Endodermal cell (in vitro differentiated cells): ENCODE data around the gene TMEM18. TPM values are rescaled to one million over a fixed set of nuclear protein-coding genes. Genes with fewer than 3 reads are reported as not detected.

Source experiments
- DNase-seq: peaks from one replicate; pipeline ENCODE4 v3.0.0-alpha.2; 2017
- H3K27ac ChIP-seq: 2 replicates; pipeline ENCODE4 v1.5.1; 2013; ENCODE audit warnings: mild to moderate bottlenecking, low read depth, low read length, moderate library complexity
- H3K27me3 ChIP-seq: 2 replicates; pipeline ENCODE4 v1.6.1; 2013; ENCODE audit warnings: mild to moderate bottlenecking, low read length, moderate library complexity; ENCODE audit not compliant: insufficient read depth, control insufficient read depth, poor library complexity, severe bottlenecking
- H3K36me3 ChIP-seq: 2 replicates; pipeline ENCODE4 v1.7.0; 2013; ENCODE audit warnings: mild to moderate bottlenecking, low read length, moderate library complexity; ENCODE audit not compliant: control insufficient read depth, insufficient read depth
- H3K4me1 ChIP-seq: one replicate; pipeline ENCODE4 v1.7.0; 2013; ENCODE audit warnings: low read length; ENCODE audit not compliant: control insufficient read depth, insufficient read depth
- H3K4me3 ChIP-seq: 2 replicates; pipeline ENCODE4 v1.5.1; 2013; ENCODE audit warnings: mild to moderate bottlenecking, low read length, moderate library complexity
- H3K9ac ChIP-seq: 2 replicates; pipeline ENCODE4 v1.6.1; 2013; ENCODE audit warnings: mild to moderate bottlenecking, low read length, moderate library complexity; ENCODE audit not compliant: poor library complexity, severe bottlenecking; ENCODE audit errors: extremely low read depth
- H3K9me3 ChIP-seq: 2 replicates; pipeline ENCODE4 v1.6.1; 2013; ENCODE audit warnings: mild to moderate bottlenecking, low read length, moderate library complexity; ENCODE audit not compliant: control insufficient read depth
- H3K27ac Mint-ChIP-seq: 2 replicates; pipeline ENCODE4 v1.8.0; 2020; ENCODE audit warnings: mixed read lengths
- H3K27me3 Mint-ChIP-seq: 2 replicates; pipeline ENCODE4 v1.8.0; 2021; ENCODE audit warnings: mild to moderate bottlenecking, mixed read lengths; ENCODE audit not compliant: insufficient read depth
- H3K36me3 Mint-ChIP-seq: 2 replicates; pipeline ENCODE4 v1.8.0; 2020; ENCODE audit warnings: low read depth, mixed read lengths
- H3K4me1 Mint-ChIP-seq: 2 replicates; pipeline ENCODE4 v1.8.0; 2020; ENCODE audit warnings: mixed read lengths
- H3K4me3 Mint-ChIP-seq: 2 replicates; pipeline ENCODE4 v1.8.0; 2020; ENCODE audit warnings: mild to moderate bottlenecking, moderate library complexity, mixed read lengths
- H3K9me3 Mint-ChIP-seq: 2 replicates; pipeline ENCODE4 v1.8.0; 2020; ENCODE audit warnings: mild to moderate bottlenecking, mixed read lengths
- WGBS, 2 experiments: methylation state at CpG; one replicate each; pipeline versions ENCODE4 v1.1.5 to v1.1.7; 2013; ENCODE audit warnings: missing lambda C conversion rate in 2 of 2, mixed read lengths in 1 of 2; ENCODE audit not compliant: insufficient coverage in 1 of 2, insufficient read length in 1 of 2; 5-methylcytosine and 5-hydroxymethylcytosine counted together
- total RNA-seq, 2 donors: library from RNA; stranded (reverse); fragmentation: NEBNext Ultra II Directional in 1 of 2; extraction: Animal tissue kit (Norgen Biotek cat#: 25700) in 1 of 2; gene quantifications; 2 replicates in 1 of 2; 3 replicates in 1 of 2; pipeline ENCODE4 v1.2.1, GENCODE V29; 2021
- TF ChIP-seq, protein P1 (sequence below): fragments of 200-600 bp; sonication (generic); conservative IDR thresholded peaks from 2 replicates; pipeline ENCODE4 v1.5.0; 2021; ENCODE audit warnings: antibody characterized with exemption, mild to moderate bottlenecking

TMEM18 gene
- total RNA-seq, 2 donors from 2014 or later = 19.9 to 20.1 TPM

GRCh38 chr2:654896-655295 lies 22.3 kb downstream of the TMEM18 start:
- WGBS, 2 experiments = 90 to 95% methylated on average over 9 to 10 of the region's 10 CpGs
- Histone ChIP-seq H3K27me3 (no peaks in the 10 kb centered on the region), H3K27ac (no peak overlapping the region), H3K36me3 (no peaks in the 10 kb centered on the region), H3K9ac (no peak overlapping the region), H3K4me1 (no peaks in the 10 kb centered on the region), H3K4me3 (no peak overlapping the region), H3K9me3 (no peaks in the 10 kb centered on the region)
- H3K27me3 Mint-ChIP-seq = peaks cover 9% of the 10 kb centered on the region
- no peak overlapping the region for H3K4me3 Mint-ChIP-seq
- H3K27ac Mint-ChIP-seq = no peak overlapping the region
- H3K4me1 Mint-ChIP-seq = no peaks in the 10 kb centered on the region
- no peaks in the 10 kb centered on the region for H3K9me3 Mint-ChIP-seq
- TF ChIP-seq, protein P1, sequence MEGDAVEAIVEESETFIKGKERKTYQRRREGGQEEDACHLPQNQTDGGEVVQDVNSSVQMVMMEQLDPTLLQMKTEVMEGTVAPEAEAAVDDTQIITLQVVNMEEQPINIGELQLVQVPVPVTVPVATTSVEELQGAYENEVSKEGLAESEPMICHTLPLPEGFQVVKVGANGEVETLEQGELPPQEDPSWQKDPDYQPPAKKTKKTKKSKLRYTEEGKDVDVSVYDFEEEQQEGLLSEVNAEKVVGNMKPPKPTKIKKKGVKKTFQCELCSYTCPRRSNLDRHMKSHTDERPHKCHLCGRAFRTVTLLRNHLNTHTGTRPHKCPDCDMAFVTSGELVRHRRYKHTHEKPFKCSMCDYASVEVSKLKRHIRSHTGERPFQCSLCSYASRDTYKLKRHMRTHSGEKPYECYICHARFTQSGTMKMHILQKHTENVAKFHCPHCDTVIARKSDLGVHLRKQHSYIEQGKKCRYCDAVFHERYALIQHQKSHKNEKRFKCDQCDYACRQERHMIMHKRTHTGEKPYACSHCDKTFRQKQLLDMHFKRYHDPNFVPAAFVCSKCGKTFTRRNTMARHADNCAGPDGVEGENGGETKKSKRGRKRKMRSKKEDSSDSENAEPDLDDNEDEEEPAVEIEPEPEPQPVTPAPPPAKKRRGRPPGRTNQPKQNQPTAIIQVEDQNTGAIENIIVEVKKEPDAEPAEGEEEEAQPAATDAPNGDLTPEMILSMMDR = no peak
- no peaks in the 10 kb centered on the region for H3K36me3 Mint-ChIP-seq
- DNase-seq = no peak

- WGBS, 2 experiments = 90 to 92% methylated on average over 5 to 16 of the region's 17 CpGs
- Mint-ChIP-seq H3K27ac (no peak overlapping the region), H3K4me3 (no peak overlapping the region), H3K4me1 (no peaks in the 10 kb centered on the region), H3K27me3 (peaks cover 2% of the 10 kb centered on the region), H3K9me3 (no peaks in the 10 kb centered on the region), H3K36me3 (no peaks in the 10 kb centered on the region)
- no peaks in the 10 kb centered on the region for H3K27me3 ChIP-seq
- TF ChIP-seq, protein P1 = no peak
- no peak overlapping the region for H3K9ac ChIP-seq
- no peaks in the 10 kb centered on the region for H3K9me3 ChIP-seq
- no peaks in the 10 kb centered on the region for H3K36me3 ChIP-seq
- H3K4me1 ChIP-seq = no peaks in the 10 kb centered on the region
- H3K27ac ChIP-seq = no peak overlapping the region
- no peak for DNase-seq
- no peak overlapping the region for H3K4me3 ChIP-seq
Observed at GRCh38 chr2:653645-654425, 23.4 kb downstream of the TMEM18 start.

GRCh38 chr2:652881-653480 lies 24.2 kb downstream of the TMEM18 start:
- no peak overlapping the region for H3K9ac ChIP-seq
- no peaks in the 10 kb centered on the region for H3K27me3 ChIP-seq
- no peaks in the 10 kb centered on the region for H3K4me1 ChIP-seq
- peaks cover 2% of the 10 kb centered on the region for H3K27me3 Mint-ChIP-seq
- H3K36me3 ChIP-seq = no peaks in the 10 kb centered on the region
- H3K9me3 ChIP-seq = no peaks in the 10 kb centered on the region
- H3K9me3 Mint-ChIP-seq = no peaks in the 10 kb centered on the region
- 85 to 90% methylated on average over 5 to 6 of the region's 6 CpGs for WGBS, 2 experiments
- H3K27ac Mint-ChIP-seq = no peak overlapping the region
- no peak overlapping the region for H3K27ac ChIP-seq
- H3K4me3 ChIP-seq = no peak overlapping the region
- no peak overlapping the region for H3K4me3 Mint-ChIP-seq
- no peaks in the 10 kb centered on the region for H3K36me3 Mint-ChIP-seq
- no peak for DNase-seq
- TF ChIP-seq, protein P1 = no peak
- no peaks in the 10 kb centered on the region for H3K4me1 Mint-ChIP-seq
